Fibroblast of skin of left biceps (primary cell): Measurements from ENCODE around the gene INPPL1.

ENCODE experiments used
- DNase-seq, 2 experiments: peaks; one replicate each; pipeline ENCODE4 v3.0.0-alpha.2; 2013; ENCODE audit warnings: low read depth in 2 of 2

INPPL1 gene

DNA sequence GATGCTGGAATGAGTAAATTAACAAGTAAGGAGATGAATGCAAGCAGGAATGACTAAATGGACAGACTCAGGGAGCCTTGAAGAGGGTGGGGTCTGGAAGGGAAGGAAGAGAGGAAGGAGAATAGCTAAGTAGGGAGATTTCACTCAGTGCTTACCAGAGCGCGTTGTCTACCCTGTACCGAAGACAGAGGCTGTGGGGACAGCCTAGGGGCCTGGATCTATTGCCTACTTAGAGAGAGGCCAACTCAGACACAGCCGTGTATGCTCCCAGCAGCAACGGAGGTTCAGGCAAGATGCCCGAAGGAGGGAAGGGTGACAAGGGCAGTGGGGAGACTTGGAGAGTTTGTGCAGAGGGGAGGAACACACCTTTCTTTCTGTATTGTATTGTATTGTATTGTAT is 7.9 kb upstream of the INPPL1 start, which contains the start of gene FOLR2:
FOLR2 (plus strand) TSS at position 157 of the 400 bp plus-strand sequence. CDS start 1,791 bp downstream, outside the sequence.
- DNase-seq: no peak

- DNase-seq: no peak
Observed at GRCh38 chr11:72217841-72218240, 6.7 kb upstream of the INPPL1 start.

GRCh38 chr11:72218251-72218745 is 6.3 kb upstream of the INPPL1 start:
- no peak for DNase-seq

DNA sequence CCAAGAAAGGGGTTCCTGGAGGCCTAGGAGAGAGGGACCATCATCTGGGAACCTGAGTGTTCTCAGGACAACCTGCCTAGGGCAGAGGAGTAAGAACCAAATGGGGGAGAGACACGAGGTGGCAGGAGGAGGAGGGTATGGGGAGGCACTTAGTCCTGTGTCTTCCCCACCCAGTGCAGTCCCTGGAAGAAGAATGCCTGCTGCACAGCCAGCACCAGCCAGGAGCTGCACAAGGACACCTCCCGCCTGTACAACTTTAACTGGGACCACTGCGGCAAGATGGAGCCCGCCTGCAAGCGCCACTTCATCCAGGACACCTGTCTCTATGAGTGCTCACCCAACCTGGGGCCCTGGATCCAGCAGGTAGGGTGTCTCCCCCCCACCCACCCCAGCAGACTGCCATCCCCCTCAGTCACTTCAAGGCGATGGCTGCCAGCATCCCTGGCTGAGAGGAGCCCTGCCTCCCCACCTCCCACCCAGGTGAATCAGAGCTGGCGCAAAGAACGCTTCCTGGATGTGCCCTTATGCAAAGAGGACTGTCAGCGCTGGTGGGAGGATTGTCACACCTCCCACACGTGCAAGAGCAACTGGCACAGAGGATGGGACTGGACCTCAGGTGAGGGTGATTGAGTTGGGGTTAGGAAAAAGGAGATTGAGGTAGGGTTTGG is 3.7 kb upstream of the INPPL1 start:
- no peak for DNase-seq

- DNase-seq: no peak
Observed at GRCh38 chr11:72221386-72222075, 3.0 kb upstream of the INPPL1 start.

DNA sequence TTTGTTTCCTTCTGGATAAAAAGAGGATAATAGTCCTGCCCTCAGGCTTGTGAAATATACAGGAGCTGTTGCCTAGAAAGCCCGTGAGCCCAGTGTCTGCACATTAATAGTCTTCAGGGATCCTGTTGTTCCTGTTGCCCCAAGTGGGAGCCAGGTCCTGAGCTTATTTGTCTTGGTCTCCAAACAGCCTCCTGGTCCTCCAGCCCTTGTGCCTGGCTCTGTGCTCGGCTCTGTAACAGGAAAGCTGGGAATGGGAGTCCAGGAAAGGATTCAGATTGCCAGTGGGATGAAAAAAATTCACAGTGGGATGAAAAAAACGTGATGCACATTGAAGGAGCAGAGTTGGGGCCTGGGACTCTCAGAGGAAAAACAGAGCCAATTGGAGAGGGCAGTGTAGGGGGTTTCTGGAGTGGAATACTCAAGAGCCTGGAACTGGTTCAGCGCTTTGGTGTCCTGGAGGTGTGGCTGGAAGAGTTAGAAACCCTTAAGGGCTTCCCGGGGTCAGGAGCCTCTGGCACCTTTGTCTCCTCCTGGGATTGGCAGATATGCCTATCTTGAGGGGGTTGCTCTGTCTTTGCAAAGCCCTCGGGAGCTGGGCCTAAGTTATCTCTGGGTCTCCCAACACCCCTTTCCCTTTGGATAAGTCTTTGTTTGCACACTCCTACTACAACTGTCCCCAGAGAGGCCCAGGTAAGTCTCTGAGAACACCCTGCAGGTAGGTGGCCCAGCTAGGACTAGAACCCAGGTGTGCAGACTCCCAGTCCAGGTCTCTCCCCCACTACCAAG is 2.3 kb upstream of the INPPL1 start:
- DNase-seq: no peak

DNA sequence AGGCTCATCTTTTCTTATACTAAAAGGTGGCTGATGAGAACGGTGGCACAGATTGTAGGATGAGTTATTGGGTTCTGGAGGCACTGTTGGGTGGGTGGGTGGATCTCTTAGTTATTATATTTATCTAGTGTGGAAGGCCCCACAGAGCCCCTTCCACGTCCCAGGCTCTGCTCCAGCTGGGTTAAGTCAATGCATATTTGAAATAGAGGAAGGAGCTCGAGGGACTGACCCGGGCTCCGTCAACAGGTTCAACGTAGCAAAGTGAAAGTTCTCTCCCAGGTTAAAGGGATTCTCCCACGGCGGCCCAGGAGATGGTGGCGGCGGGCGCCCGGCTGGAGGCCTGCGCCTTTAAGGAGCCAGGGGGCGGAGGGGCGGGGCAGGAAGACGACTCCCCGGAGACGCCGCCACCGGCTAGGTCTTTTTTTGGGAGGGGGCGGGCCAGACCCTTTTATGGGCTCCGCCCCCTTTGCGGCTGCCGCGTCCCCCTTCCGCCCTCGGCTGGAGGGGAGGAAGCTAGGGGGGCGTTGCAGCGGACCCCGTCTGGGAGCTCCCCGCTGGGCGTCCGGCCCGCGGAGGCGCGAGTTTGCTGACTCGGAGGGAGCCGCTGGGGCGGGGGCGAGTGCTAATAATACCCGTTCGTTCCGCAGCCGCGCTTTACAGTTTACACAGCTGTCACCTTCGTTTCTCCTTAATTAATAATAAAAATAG is 1.5 kb upstream of the INPPL1 start:
- DNase-seq: peak; percentile 83 to 86

GRCh38 chr11:72223615-72224563 is 678 bp upstream of the INPPL1 start:
- DNase-seq: peak; percentile 42 to 53

- DNase-seq: no peak
Observed at GRCh38 chr11:72225411-72225951, 914 bp downstream of the INPPL1 start.

DNA sequence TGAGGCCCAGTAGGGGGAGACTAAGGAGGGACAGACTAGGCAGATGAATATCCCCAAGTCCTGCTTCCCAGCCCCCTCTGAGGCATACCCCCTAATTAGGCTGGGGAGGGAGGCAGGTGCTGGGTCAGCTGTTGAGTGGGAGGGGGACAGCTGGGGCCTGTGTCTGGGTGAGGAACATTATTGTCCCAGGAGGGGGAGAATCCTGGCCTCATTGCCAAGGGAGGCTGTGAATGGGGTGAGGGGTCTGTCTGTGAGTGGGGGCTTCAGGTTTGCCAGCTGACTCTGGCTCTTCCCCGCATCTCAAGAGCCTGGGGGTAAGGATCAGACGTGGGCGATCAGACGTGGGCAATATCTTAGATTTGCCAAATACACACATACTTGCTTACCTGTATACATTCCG is 2.1 kb downstream of the INPPL1 start:
- DNase-seq: no peak

GRCh38 chr11:72227316-72228228 is 3.0 kb downstream of the INPPL1 start:
- DNase-seq: no peak

GRCh38 chr11:72228229-72228843 is 3.8 kb downstream of the INPPL1 start:
- no peak for DNase-seq

DNA sequence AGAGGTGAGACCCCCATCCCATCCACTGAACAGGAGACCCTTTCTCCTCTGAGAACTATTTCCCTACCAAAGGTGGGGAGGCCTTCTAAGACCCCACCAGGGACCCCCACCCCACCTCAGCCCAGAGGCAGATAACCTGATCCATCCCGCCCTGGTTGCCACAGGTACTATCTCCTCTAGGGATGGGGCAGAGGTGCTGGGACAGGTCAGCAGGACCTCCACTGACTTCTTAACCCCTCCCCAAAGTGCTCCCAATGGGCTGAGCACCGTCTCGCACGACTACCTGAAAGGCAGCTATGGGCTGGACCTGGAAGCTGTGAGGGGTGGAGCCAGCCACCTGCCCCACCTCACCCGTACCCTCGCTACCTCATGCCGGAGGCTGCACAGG is 4.3 kb downstream of the INPPL1 start:
- DNase-seq: no peak

GRCh38 chr11:72229336-72229924 is 4.9 kb downstream of the INPPL1 start:
- no peak for DNase-seq

GRCh38 chr11:72229925-72230763 is 5.6 kb downstream of the INPPL1 start:
- DNase-seq: no peak

- no peak for DNase-seq
Observed at GRCh38 chr11:72230764-72231365, 6.3 kb downstream of the INPPL1 start.
